B cell (primary cell): ENCODE data around the gene PRKAG2. TPM values are rescaled to one million over a fixed set of nuclear protein-coding genes. Genes with fewer than 3 reads are reported as not detected.

Source experiments
- ATAC-seq: fragments of 200-7000 bp; cut with Tn5 transposase; one replicate; pipeline ENCODE4 v1.10.0; 2021; ENCODE audit warnings: low read depth, mild to moderate bottlenecking, moderate number of reproducible peaks, moderate library complexity
- CTCF ChIA-PET: fragments of 350-600 bp; sonication (Branson Sonifier 250); formaldehyde crosslinking; loops from one replicate; lab custom pipeline; 2021; ENCODE audit warnings: antibody characterized with exemption, inconsistent platforms; lab: Charles Lee
- POLR2A ChIA-PET: fragments of 350-600 bp; sonication (Branson Sonifier 250); formaldehyde crosslinking; loops from one replicate; lab custom pipeline; 2021; ENCODE audit warnings: antibody characterized with exemption; lab: Charles Lee
- DNase-seq: peaks from one replicate; pipeline ENCODE4 v3.0.0; 2013
- H2AFZ ChIP-seq: 2 replicates; pipeline ENCODE4 v1.6.1; 2012; ENCODE audit warnings: mild to moderate bottlenecking, low read depth, low read length; ENCODE audit not compliant: insufficient read depth, poor library complexity, severe bottlenecking
- H3K27ac ChIP-seq, 2 donors: 1 replicate in 1 of 2; 2 replicates in 1 of 2; pipeline ENCODE4 v1.5.1; 2012 to 2013; ENCODE audit warnings: low read length in 2 of 2, mild to moderate bottlenecking in 2 of 2, moderate library complexity in 1 of 2
- H3K27me3 ChIP-seq, 4 experiments: fragments of 200-600 bp in 1 of 4; sonication (generic) in 1 of 4; replicated peaks in 1 of 4; 1 replicate in 2 of 4; 2 replicates in 2 of 4; pipeline versions ENCODE4 v1.6.1 to v1.7.0; 2013 to 2016; ENCODE audit warnings: low read length in 3 of 4, mild to moderate bottlenecking in 2 of 4, mixed read lengths in 1 of 4, moderate library complexity in 1 of 4; ENCODE audit not compliant: insufficient read depth in 4 of 4, control insufficient read depth in 3 of 4; ENCODE audit errors: control extremely low read depth in 1 of 4
- H3K36me3 ChIP-seq, 2 experiments: replicated peaks in 1 of 2; 1 replicate in 1 of 2; 2 replicates in 1 of 2; pipeline versions ENCODE4 v1.6.1 to v1.7.1; 2013; ENCODE audit warnings: low read length in 1 of 2; ENCODE audit not compliant: insufficient read depth in 2 of 2, control insufficient read depth in 1 of 2; ENCODE audit errors: control extremely low read depth in 1 of 2, extremely low read depth in 1 of 2
- H3K4me1 ChIP-seq, 2 donors: fragments of 200-600 bp in 1 of 2; sonication (generic) in 1 of 2; 1 replicate in 1 of 2; 2 replicates in 1 of 2; pipeline versions ENCODE4 v1.5.1 to v1.6.1; 2013 to 2017; ENCODE audit warnings: low read length in 2 of 2; ENCODE audit not compliant: control insufficient read depth in 2 of 2, insufficient read depth in 2 of 2
- H3K4me2 ChIP-seq: replicated peaks from 2 replicates; pipeline ENCODE3; 2012; ENCODE audit warnings: mild to moderate bottlenecking, low read depth, low read length; ENCODE audit not compliant: poor library complexity, severe bottlenecking
- H3K4me3 ChIP-seq, 5 experiments: fragments of 200-600 bp in 1 of 5; sonication (generic) in 1 of 5; 1 replicate in 3 of 5; 2 replicates in 2 of 5; pipeline versions ENCODE4 v1.5.1 to v1.7.0; 2011 to 2016; ENCODE audit warnings: low read length in 4 of 5, mild to moderate bottlenecking in 4 of 5, low read depth in 2 of 5, control low read depth in 1 of 5, moderate library complexity in 1 of 5; ENCODE audit not compliant: insufficient read depth in 1 of 5; ENCODE audit errors: control extremely low read depth in 1 of 5, extremely low read depth in 1 of 5
- H3K79me2 ChIP-seq: fragments of 200-600 bp; sonication (generic); one replicate; pipeline ENCODE4 v1.6.0; 2016; ENCODE audit warnings: low read length; ENCODE audit not compliant: control insufficient read depth, insufficient read depth
- H3K9ac ChIP-seq: fragments of 200-600 bp; sonication (generic); 2 replicates; pipeline ENCODE4 v1.6.1; 2017; ENCODE audit warnings: mild to moderate bottlenecking, low read length, moderate library complexity
- H3K9me3 ChIP-seq, 3 donors: one replicate each; pipeline versions ENCODE4 v1.6.1 to v1.7.1; 2013; ENCODE audit warnings: low read length in 2 of 3; ENCODE audit not compliant: control insufficient read depth in 2 of 3, insufficient read depth in 1 of 3; ENCODE audit errors: control extremely low read depth in 1 of 3
- H4K20me1 ChIP-seq: 2 replicates; pipeline ENCODE4 v1.6.0; 2012; ENCODE audit warnings: mild to moderate bottlenecking, low read length; ENCODE audit not compliant: insufficient read depth, control insufficient read depth, poor library complexity, severe bottlenecking
- H3K27ac Mint-ChIP-seq: one replicate; pipeline ENCODE4 v1.8.0; 2021; ENCODE audit warnings: mixed read lengths
- H3K27me3 Mint-ChIP-seq: one replicate; pipeline ENCODE4 v1.8.0; 2021; ENCODE audit warnings: mixed read lengths
- H3K4me1 Mint-ChIP-seq: one replicate; pipeline ENCODE4 v1.8.0; 2021; ENCODE audit warnings: mixed read lengths
- H3K4me3 Mint-ChIP-seq: one replicate; pipeline ENCODE4 v1.8.0; 2021; ENCODE audit warnings: mixed read lengths
- H3K9me3 Mint-ChIP-seq: one replicate; pipeline ENCODE4 v1.8.0; 2022; ENCODE audit warnings: mixed read lengths; ENCODE audit not compliant: insufficient read depth
- EZH2 ChIP-seq: IDR thresholded peaks from 2 replicates; pipeline ENCODE4 v1.6.1; 2012; ENCODE audit warnings: borderline replicate concordance, low read depth, mild to moderate bottlenecking, moderate library complexity, low read length; ENCODE audit not compliant: insufficient read depth, poor library complexity, severe bottlenecking
- WGBS: methylation state at CpG from one replicate; pipeline ENCODE4 v1.1.5; 2013; ENCODE audit warnings: missing lambda C conversion rate; ENCODE audit not compliant: insufficient coverage; 5-methylcytosine and 5-hydroxymethylcytosine counted together
- intact Hi-C: fragments of 100-400 bp; cut with micrococcal nuclease; formaldehyde crosslinking; loops from one replicate; pipeline ENCODE4 v1.10.0; 2022
- polyA plus RNA-seq: library from polyadenylated mRNA; depleted of rRNA; stranded (reverse); fragments of >200 nt; gene quantifications from 2 replicates; pipeline ENCODE4 v1.2.3, GENCODE V29; 2012
- total RNA-seq, 2 donors: library from RNA; stranded (reverse); fragments of 120-200 nt in 1 of 2; gene quantifications; 1 replicate in 1 of 2; 2 replicates in 1 of 2; pipeline versions ENCODE4 v1.2.3 to v1.2.4, GENCODE V29; 2013 to 2022
- TF ChIP-seq, protein P1 (sequence below): fragments of 200-600 bp; IDR thresholded peaks from one replicate; pipeline ENCODE4 v1.8.0; 2022; ENCODE audit warnings: antibody characterized with exemption, mild to moderate bottlenecking

PRKAG2 gene
- total and polyA plus RNA-seq, 2 donors (not counting 1 experiment from before 2014, with no cell fraction given): 22.1 to 56.3 TPM

DNA sequence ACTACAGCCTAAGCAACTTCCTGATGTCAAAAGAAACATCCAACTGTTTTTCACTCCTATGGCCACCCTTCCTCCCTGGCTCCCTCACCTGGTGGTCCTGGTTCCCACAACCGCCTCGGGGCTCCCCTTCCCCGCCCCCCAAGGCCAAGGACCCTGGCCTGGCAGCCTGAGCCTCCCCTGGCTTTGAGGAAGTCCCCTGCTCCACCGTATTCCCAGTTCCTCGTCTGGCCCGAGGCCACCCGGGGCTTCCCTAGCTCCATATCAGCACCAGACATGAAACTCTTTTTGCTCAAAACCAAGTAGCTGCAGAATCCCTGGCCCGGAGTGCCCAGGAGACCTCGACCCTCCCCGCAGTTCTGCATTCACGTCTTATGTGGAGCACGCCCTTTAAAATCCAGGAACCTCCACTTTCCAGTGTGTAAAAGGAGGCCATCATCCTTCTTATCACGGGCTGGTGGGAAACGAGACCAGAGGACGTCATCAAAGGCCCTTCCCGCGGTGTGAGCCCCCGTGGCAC is 82.9 kb downstream of the PRKAG2 start:
- H3K27me3 ChIP-seq: no peaks in the 10 kb centered on the region
- H3K9ac ChIP-seq: no peak overlapping the region
- Mint-ChIP-seq H3K27me3 (no peaks in the 10 kb centered on the region), H3K27ac (no peak overlapping the region), H3K4me1 (peaks cover 22% of the 10 kb centered on the region), H3K4me3 (no peak overlapping the region), H3K9me3 (no peaks in the 10 kb centered on the region)
- H3K36me3 ChIP-seq: peaks cover 0 to 5% of the 10 kb centered on the region in 2 experiments
- ChIA-PET CTCF (interaction anchor here (1.2 to 3.1 kb wide), 2 partner anchors 11 to 104 kb away, joined by 3 to 15 read pairs; no protein-coding TSS in a partner anchor), POLR2A (no interaction called here)
- H3K4me3 ChIP-seq: no peak overlapping the region
- 89% methylated on average over 17 of the region's 18 CpGs for WGBS
- no peak overlapping the region for H2AFZ ChIP-seq
- peaks cover 16% of the 10 kb centered on the region for H3K79me2 ChIP-seq
- H3K4me1 ChIP-seq: peaks cover 4 to 17% of the 10 kb centered on the region in 2 donors
- H3K27ac ChIP-seq: no peak overlapping the region
- ATAC-seq: no peak
- TF ChIP-seq EZH2: no peak
- TF ChIP-seq, protein P1, sequence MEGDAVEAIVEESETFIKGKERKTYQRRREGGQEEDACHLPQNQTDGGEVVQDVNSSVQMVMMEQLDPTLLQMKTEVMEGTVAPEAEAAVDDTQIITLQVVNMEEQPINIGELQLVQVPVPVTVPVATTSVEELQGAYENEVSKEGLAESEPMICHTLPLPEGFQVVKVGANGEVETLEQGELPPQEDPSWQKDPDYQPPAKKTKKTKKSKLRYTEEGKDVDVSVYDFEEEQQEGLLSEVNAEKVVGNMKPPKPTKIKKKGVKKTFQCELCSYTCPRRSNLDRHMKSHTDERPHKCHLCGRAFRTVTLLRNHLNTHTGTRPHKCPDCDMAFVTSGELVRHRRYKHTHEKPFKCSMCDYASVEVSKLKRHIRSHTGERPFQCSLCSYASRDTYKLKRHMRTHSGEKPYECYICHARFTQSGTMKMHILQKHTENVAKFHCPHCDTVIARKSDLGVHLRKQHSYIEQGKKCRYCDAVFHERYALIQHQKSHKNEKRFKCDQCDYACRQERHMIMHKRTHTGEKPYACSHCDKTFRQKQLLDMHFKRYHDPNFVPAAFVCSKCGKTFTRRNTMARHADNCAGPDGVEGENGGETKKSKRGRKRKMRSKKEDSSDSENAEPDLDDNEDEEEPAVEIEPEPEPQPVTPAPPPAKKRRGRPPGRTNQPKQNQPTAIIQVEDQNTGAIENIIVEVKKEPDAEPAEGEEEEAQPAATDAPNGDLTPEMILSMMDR: no peak
- intact Hi-C loops: no loop called here
- no peak for DNase-seq
- H3K4me2 ChIP-seq: no peak overlapping the region
- H4K20me1 ChIP-seq: peaks cover 39% of the 10 kb centered on the region
- no peaks in the 10 kb centered on the region for H3K9me3 ChIP-seq

DNA sequence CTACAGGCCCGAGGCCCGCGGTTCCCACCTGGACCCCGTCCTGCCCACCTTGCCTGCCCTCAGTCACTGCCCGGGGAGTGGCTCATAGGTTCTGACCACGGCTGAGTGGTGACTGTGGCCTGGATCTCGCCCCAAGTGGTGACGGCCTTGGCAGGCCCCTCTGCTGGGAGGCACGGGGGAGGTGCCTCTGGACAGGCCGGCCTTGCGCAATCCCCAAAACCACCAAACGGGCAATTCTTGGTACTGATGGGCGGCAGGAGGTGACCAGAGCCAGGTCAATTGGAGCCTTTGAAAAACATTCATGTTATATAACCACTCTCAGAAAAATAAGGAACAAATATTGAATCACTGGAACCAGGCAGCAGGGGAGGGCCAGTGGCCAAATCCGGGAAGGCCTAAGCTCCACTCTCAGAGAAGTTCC is 83.4 kb downstream of the PRKAG2 start:
- Histone ChIP-seq H2AFZ (no peak overlapping the region), H3K27ac (no peak overlapping the region), H3K79me2 (peaks cover 11% of the 10 kb centered on the region), H3K9ac (no peak overlapping the region), H3K4me2 (no peak overlapping the region), H3K4me1 (peaks cover 4 to 17% of the 10 kb centered on the region in 2 donors), H3K9me3 (no peaks in the 10 kb centered on the region), H3K4me3 (no peak overlapping the region), H4K20me1 (peaks cover 39% of the 10 kb centered on the region), H3K27me3 (no peaks in the 10 kb centered on the region), H3K36me3 (peaks cover 0 to 5% of the 10 kb centered on the region in 2 experiments)
- DNase-seq (no peak), ATAC-seq (no peak)
- intact Hi-C loops: no loop called here
- Mint-ChIP-seq H3K4me1 (peaks cover 22% of the 10 kb centered on the region), H3K4me3 (no peak overlapping the region), H3K27me3 (no peaks in the 10 kb centered on the region), H3K9me3 (no peaks in the 10 kb centered on the region), H3K27ac (no peak overlapping the region)
- TF ChIP-seq, protein P1: no peak
- TF ChIP-seq EZH2: no peak
- WGBS: 95% methylated on average over 14 of the region's 14 CpGs
- CTCF ChIA-PET: interaction anchor here (1.2 to 3.1 kb wide), 2 partner anchors 11 to 104 kb away, joined by 3 to 15 read pairs; no protein-coding TSS in a partner anchor
- POLR2A ChIA-PET: no interaction called here
